ENCODE measurements around the gene CHSY3. TPM values are rescaled to one million over a fixed set of nuclear protein-coding genes. Genes with fewer than 3 reads are reported as not detected.

The CHSY3 gene
- polyA plus RNA-seq, 1 donor = 5.0 TPM

DNA sequence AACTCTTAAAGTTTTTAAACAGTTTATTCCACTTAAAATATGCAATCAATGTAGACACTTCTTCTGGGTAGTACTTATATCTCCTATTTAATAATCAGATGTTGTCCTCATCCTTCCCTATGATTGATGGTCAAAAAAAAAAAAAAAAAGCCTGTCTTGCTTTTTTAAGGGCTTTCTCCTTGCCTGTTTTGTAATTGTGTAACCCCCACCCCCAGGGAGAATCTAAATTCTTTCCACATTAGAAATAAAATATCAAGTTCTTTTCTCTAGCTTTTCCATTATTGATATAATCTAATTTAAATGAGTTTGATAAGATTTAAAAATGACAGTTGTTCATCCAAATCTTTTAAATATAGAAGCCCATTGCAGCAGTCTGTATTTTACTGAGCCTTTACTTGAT, 119.7 kb downstream of the CHSY3 start:
- no peak for DNase-seq

DNA sequence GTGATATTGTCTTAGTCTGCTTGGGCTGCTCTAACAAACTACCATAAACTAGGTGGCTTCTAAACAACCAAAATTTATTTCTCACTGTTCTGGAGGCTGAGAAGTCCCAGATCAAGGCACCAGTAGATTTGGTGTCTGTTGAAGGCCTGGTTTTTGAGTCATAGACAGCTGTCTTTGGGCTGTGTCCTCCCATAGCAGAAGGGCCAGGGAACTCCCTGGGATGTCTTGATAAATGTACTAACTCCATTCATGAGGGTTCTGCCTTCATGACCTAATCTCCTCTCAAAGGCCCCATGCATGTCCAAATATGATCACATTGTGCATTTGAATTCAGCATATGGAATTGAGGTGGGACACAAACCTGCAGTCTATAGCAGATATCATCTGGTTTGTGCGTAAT, 121.2 kb downstream of the CHSY3 start:
- no peak for DNase-seq

DNA sequence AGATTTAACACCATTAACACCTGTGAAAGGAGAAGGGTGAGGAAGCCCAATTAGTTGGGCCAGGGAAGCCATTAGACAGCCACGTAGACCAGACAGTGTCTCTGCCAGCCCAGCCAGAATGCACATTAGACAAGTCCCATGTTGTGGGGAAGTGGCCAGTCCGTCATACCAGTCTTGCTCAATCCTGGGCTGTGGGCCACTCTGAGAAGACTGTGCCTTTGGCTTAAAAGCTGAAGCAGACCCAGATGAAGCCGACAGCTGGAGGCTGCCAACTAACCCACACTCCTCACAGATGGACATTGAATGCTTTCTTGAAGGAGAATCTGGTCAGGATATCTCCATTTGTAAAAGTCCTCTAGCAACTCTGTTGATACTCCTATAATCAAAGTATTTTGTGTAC, 128.5 kb downstream of the CHSY3 start:
- no peak for DNase-seq

DNA sequence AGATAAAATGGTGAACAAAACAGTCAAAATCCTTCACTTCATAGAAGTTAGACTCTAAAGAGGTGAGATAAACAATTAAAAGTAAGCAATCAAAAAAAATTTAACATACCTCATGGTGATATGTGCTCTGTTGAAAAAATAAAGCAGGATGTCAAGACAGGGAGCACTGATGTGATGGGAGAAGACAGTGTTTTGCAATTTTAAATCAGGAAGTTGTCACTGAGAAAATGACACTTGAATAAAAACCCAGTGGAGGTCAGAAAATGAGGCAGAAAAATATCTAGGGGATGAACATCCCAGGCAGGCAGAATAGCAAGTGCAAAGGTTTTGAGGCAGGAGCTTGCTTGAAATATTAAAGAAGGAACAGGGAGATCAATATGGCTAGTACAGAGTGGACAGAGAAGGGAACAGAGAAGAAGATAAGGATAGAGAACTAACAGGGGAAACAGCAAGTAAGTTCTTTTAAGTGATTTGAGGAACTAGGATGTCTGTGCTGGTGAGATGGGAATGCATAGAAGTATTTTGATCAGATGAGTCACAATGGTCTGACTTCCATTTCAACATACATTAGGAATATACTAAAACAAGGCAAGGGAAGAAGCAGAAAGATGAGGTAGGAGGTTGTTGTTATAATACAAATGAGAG, 130.4 kb downstream of the CHSY3 start:
- no peak for DNase-seq

DNA sequence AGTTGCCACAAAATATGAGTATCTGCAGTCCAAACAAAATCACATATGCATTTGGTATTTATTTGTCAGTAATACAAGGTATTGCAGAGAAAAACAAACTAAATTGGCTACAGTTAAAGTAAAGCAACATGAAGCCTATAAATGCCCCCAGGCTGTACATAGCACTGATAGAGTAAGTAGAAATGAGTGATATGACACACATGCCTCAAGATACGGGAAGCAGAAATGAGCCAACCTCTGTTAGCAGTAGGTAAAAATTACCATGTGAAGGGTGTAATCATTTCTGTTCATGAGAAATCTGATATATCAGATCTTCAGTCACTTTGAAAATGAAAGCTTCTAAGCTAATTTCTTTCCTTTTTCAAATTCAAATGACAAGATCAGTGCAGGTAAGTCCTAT, 131.1 kb downstream of the CHSY3 start:
- DNase-seq = no peak

DNA sequence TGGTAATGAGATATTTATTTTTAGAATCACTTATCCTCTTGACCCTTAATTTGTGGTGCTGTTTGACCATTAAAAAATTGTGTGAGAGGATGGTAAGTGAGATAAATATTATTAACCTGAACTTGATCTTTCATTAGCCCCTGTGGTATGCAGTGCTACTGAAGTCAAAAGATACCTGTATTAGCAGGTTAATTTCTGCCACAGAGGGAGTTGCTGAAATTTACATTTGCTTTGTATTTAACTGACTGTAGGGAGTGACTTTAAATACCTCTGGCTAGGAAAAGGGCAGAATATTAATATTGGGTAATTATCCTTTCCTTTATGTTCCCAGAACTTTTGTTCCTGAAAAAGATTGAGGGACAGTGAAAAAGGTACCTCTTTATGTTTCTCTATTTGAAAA, 133.6 kb downstream of the CHSY3 start:
- DNase-seq = no peak

DNA sequence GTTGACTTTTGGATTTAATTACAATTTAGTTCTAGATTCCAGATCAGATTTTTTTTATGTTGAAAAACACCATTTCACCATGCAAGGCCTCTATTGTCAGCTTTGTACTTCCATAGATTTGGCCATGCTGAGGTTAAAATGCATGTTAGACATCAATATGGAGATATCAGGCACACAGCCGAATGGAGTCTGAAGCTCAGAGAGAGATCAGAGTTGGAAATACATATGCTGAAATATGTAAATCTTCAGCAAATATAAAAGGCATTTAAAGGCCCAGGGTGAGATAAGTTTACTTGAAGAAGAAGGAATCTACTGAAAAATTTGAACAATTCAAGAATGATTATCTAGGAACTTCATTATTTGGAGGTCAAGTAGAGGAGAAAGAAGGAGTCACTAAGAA, 139.6 kb downstream of the CHSY3 start:
- DNase-seq = no peak

DNA sequence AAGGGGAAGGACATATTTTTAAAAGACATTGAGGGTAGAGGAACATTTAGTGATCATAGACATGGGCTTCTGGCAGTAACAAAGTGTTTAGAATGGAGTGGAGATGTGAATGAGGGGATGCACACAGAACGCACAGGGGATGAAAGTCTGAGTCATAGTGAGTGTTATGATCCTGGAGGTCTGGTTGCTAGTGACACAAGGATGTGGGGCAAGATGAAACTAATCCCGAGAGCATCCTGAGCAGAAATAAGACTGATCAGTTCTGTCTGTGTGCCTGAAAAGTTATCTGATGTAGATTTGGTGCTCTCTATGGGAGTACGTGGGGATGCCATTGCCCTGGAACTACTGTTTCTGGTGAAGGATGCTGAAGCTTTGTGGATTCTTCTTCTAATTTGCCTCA, 141.1 kb downstream of the CHSY3 start:
- no peak for DNase-seq

DNA sequence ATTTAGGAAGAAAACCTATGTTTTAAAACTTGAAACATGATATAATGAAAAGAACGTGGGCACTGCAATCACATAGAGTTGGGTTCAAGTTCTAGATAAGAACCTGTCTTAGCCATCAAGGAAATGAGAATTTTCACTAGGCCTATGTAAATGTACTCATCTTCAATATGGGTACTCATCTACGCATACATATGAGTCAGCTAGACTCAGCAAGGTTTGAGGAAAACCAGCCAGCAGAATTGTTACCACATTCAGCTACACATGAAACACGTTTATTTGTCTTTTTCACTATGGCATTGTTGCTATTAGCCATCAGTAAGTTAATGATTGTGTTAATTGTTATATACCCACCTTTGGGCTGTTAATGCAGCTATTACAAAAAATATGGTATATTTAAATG, 146.3 kb downstream of the CHSY3 start:
- DNase-seq = no peak

DNA sequence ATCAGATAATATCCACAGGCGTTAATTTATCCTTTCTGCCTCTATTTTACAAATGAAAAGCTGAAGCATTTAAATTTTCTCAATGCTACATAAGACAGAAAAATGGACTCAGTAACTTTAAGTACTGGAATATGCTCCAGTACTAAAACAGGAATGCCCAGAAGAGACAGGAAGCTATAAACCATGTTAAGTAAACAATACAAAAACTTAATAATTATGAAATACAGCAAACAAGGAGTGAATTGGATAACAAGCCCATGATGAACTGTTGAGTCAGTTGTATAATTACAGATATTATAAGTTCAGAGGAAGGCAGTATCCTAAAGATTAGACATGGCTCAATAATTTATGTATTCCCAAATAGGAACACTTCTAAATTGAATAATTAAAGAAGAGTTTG, 148.5 kb downstream of the CHSY3 start:
- no peak for DNase-seq

DNA sequence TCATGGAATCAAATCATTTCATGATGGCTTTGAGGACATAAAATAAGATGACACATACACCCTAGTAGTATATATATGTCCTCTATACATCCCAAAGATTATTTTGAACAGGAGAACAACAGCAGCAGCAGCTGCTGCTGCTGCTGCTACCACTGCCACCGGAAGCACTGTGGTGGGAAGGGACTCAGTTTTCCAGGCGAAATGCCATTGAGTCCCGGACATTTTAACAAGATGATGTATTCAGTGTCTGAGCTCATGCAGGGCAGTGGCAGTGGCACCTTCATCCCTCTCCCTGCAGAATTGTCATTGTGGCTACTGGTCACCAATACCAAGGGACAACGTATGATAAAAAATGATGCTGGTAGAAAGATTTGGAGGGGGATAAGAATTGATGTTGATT, 151.3 kb downstream of the CHSY3 start:
- no peak for DNase-seq

DNA sequence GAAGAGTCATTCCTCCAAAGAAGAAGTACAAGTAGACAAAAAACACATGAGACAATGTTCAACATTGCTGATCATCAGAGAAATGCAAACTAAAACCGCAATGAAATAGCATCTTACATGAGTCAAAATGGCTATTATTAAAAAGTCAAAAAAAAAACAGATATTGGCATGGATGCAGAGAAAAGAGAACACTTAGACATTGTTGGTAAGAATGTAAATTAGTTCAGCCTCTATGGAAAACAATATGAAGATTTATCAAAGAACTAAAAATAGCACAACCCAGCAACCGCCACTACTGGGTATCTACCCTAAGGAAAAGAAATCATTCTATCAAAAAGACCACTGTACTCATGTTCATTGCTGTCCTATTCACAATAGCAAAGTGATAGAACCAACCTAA, 157.5 kb downstream of the CHSY3 start:
- no peak for DNase-seq

DNA sequence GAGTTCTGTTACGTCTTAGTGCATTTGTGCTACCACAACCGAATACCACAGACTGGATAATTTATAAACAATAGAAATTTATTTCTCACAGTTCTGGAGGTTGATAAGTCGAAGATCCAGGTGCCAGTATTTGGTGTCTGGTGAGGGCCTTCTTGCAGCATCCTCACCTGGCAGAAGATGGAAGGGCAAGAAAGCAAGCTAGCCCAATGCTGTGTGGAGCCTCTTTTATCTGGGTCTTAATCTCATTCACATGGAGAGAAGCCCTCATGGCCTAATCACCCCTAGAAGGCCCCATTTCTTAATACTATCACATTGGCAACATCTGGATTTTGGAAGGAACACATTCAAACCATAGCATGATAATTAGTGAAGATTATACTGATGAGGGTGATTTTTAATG, 159.3 kb downstream of the CHSY3 start:
- DNase-seq = no peak

DNA sequence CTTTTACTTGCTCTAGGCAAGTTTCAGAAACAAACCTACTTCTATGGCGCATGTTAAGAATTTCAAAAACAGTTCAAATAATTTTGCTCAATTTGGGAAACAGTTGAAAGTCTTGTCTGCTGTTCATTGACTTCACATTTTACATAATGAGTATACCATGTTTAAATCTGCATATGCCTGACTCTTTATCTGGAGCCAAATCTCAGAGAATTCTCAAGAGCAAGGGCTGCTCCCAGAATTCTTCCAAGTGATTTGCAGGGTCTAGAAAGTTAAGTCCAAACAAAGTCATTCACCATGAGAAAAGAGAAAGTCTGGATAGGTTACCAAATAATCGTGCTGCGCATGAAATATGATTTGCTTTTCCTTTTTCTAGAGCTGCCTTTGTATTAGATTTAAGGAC, 160.2 kb downstream of the CHSY3 start:
- DNase-seq = no peak

DNA sequence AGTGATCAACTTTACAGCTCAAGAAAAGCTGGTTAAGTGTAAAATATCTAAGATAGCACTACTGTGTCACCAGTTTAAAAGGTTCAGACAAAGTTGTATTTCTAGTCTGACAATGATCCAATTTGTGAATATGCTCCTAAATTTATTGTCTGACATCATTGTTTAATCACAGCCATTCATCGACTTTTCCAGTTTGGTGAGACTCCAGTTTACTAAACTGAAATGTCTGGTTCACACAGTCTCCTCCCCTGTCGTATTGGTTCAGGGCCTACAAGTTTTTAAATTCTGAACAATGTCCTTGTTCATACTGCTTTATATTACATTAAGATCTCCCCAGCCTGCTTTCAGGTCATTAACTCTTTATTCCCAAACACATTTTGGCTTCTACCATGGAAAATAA, 161.4 kb downstream of the CHSY3 start:
- DNase-seq = no peak

DNA sequence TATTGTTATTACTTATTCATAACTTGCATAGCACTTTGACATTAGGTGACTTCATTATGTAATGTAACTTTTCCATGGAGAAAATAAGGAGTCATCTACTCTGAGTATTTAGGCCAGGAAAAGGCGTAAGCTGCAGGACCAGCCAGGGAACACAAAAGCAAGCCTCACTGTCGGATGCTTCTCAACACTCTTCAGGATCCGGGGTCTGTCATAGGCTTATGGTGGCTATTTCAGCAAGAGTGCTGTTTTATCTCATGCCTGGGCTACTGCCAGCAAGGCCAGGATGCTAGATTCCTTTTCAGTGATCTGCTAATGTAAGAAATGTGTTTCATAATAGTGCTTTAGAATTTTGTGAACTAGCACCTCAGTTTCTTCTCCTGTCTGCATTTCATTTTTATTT, 162.4 kb downstream of the CHSY3 start:
- no peak for DNase-seq

DNA sequence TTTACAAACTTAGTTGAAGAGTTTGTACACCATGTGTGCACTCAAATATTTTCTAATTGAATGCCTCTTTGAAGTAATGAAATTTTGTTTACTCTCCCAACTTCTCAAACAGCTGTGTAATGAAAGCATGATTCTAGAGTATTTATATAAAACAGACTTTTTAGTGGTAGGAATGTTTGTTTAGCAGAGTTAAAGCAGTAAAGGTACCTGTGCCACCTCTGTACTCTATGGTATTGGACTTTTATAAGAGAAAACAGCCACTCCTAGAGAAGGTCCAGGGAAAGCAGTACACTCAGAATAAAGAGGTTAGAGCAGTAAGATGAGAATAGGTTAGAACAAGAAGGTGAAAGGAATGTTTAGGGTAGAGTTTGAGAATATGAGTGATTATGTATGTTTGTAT, 163.1 kb downstream of the CHSY3 start:
- no peak for DNase-seq

DNA sequence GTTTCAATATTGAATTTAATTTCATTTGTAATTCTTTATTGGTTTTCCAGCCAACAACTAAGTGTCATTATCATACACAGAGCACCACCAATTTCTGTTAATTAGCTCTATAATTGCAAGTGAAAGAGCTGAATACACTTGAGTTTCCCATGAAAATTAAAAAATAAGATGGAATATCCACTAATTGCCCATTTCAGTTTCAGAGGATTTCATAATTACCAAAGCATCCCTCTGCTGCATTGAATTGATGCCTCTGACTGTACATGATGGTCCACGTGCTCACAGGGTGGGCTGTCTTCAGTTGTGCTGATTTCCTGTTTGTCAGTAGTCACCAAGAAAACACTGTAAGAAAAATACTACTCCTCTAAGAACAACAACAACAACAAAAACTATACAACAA, 163.8 kb downstream of the CHSY3 start:
- DNase-seq = no peak

DNA sequence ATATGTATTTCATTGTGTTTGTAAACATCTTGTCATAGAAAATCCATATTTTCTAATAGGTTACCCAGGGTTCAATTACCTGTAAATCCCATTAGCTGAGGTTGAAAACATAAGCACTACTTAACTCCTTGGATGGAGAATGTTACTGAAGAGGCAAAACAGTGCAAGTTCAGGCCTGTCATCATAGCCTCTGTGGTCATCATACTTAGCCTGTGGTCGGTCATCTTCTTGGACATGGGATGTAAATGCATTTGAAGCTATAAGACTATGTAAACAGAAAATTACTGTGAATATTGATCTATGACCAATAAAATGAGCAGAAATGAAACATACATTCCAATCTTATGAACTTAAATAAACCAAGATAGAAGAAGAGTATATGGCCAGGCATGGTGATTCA, 164.7 kb downstream of the CHSY3 start:
- DNase-seq = no peak

DNA sequence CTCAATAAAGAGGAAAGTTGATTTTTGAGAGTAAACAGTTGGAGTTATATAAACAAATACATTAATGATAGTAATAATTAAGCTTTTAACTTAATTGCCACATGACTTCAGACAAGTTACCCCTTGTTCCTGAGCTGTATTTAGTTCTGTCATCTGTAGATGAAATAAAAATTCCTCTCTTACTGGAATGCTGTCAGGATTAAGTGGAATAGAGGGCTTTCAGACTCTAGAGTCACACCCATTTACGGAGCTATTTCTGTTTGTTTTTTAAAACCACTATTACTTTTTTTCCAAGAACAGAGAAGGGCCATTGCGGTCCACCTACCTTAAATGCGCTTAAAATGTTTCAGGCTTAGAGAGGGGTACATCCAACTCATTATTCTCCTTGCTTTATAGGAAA, 170.6 kb downstream of the CHSY3 start:
- no peak for DNase-seq

DNA sequence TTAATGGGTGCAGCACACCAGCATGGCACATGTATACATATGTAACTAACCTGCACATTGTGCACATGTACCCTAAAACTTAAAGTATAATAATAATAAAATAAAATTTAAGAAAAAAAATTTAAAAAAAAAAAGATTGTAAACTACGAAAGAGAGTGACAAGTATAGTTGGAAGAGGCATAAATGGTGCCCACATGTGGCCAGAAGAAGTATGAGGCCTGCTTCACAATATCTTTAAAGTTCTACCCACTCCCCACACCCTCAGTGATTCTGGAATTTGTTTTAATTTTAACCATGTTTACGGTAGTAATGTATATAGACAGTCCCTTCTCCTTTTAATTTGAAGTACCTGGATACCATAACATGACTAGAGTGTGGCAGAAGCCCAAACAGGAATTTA, 172.7 kb downstream of the CHSY3 start:
- no peak for DNase-seq

DNA sequence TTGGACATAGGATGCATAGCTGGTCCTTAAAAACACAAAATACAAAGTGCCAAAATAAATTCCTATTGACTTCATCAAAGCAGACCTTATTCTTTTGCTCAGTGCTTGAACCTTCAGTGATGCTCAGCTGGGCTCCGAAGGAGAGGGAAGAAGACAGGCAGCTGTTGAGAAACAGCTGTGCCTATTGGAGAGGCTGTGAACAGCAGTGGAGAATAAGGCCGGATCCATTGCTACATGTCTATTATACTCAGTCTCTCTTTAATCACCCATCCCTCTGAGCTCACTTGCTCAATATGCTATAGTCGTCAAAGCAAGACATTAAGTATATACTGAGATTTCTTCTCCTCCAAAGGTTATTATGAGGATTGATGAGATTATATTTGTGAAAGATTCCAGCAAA, 174.4 kb downstream of the CHSY3 start:
- no peak for DNase-seq

DNA sequence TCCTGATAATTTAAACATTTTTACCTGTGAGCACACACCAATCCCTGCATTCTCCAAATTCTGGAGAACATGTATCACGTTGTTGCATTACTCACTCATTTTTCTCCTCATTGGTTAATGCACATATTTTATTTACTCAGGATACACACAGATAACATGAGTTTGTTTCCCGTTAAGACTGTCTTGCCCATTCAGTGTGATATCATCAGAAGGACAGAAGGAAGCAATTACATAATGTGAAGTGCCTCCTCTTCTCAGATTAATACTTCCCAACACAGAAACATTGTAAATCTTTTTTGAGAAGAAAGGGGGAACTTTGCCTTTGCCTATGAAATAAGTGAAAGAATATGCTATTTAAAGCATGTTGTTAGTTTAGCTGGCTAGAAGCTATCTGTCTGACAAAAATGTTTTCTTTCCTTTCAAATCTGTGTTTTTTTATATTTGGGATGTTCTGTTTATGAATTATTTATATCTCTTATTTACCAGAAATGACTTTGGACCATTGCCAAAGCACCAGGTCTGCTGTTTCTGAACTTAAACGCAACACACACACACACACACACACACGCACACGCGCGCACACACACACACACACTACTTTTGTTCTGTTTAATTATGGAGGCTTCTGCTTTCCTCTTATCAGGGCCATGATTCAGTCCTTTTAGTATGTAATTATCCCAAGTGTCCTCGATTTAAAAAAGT, 186.5 kb downstream of the CHSY3 start:
- no peak for DNase-seq

DNA sequence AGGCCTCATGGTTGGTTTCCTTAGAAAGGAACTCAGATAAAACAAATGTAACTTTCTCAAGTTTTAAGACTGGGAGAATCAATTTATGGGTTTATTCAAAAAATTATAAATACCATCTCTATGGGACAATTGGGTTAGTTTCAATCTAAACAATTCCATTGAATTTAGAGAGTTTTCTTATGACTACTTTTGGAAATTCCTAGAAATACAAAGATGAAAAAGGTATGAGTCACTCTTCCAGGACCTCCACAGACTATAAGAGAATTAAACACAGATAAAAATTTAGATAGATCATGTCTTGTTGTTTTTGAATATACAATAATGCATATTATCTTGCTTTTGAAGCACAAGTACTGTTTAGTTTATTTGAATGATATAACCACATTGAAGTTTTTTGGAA, 188.7 kb downstream of the CHSY3 start:
- DNase-seq = no peak

DNA sequence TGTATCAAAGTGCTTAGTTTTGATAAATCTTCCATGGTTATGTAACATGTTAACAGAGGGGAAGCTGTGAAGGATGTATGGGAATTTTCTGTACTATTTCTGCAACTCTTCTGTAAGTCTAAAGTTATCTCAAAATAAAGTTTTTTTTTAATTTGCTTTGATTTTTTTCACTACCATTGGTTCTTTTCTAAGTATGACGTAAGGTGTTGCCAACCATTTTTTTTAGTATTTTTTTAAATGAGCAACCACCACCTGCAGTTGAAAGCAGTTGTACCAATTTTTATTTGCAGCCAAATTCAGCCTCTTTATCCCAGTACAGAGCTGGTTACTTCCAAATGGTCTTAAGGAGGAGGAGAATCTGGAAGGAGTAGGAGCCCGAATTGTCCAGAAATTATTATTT, 192.2 kb downstream of the CHSY3 start:
- DNase-seq = no peak

Data from left kidney (tissue), 2 donors.